Endodermal cell (in vitro differentiated cells): ENCODE results near the gene RTP3. TPM values are rescaled to one million over a fixed set of nuclear protein-coding genes. Genes with fewer than 3 reads are reported as not detected.

Experiments
- DNase-seq: peaks from one replicate; pipeline ENCODE4 v3.0.0-alpha.2; 2017
- H3K27ac ChIP-seq: 2 replicates; pipeline ENCODE4 v1.5.1; 2013; ENCODE audit warnings: mild to moderate bottlenecking, low read depth, low read length, moderate library complexity
- H3K27me3 ChIP-seq: 2 replicates; pipeline ENCODE4 v1.6.1; 2013; ENCODE audit warnings: mild to moderate bottlenecking, low read length, moderate library complexity; ENCODE audit not compliant: insufficient read depth, control insufficient read depth, poor library complexity, severe bottlenecking
- H3K36me3 ChIP-seq: 2 replicates; pipeline ENCODE4 v1.7.0; 2013; ENCODE audit warnings: mild to moderate bottlenecking, low read length, moderate library complexity; ENCODE audit not compliant: control insufficient read depth, insufficient read depth
- H3K4me1 ChIP-seq: one replicate; pipeline ENCODE4 v1.7.0; 2013; ENCODE audit warnings: low read length; ENCODE audit not compliant: control insufficient read depth, insufficient read depth
- H3K4me3 ChIP-seq: 2 replicates; pipeline ENCODE4 v1.5.1; 2013; ENCODE audit warnings: mild to moderate bottlenecking, low read length, moderate library complexity
- H3K9ac ChIP-seq: 2 replicates; pipeline ENCODE4 v1.6.1; 2013; ENCODE audit warnings: mild to moderate bottlenecking, low read length, moderate library complexity; ENCODE audit not compliant: poor library complexity, severe bottlenecking; ENCODE audit errors: extremely low read depth
- H3K9me3 ChIP-seq: 2 replicates; pipeline ENCODE4 v1.6.1; 2013; ENCODE audit warnings: mild to moderate bottlenecking, low read length, moderate library complexity; ENCODE audit not compliant: control insufficient read depth
- H3K27ac Mint-ChIP-seq: 2 replicates; pipeline ENCODE4 v1.8.0; 2020; ENCODE audit warnings: mixed read lengths
- H3K27me3 Mint-ChIP-seq: 2 replicates; pipeline ENCODE4 v1.8.0; 2021; ENCODE audit warnings: mild to moderate bottlenecking, mixed read lengths; ENCODE audit not compliant: insufficient read depth
- H3K36me3 Mint-ChIP-seq: 2 replicates; pipeline ENCODE4 v1.8.0; 2020; ENCODE audit warnings: low read depth, mixed read lengths
- H3K4me1 Mint-ChIP-seq: 2 replicates; pipeline ENCODE4 v1.8.0; 2020; ENCODE audit warnings: mixed read lengths
- H3K4me3 Mint-ChIP-seq: 2 replicates; pipeline ENCODE4 v1.8.0; 2020; ENCODE audit warnings: mild to moderate bottlenecking, moderate library complexity, mixed read lengths
- H3K9me3 Mint-ChIP-seq: 2 replicates; pipeline ENCODE4 v1.8.0; 2020; ENCODE audit warnings: mild to moderate bottlenecking, mixed read lengths
- CTCF ChIP-seq: fragments of 200-600 bp; sonication (generic); conservative IDR thresholded peaks from 2 replicates; pipeline ENCODE4 v1.5.0; 2021; ENCODE audit warnings: antibody characterized with exemption, mild to moderate bottlenecking
- WGBS, 2 experiments: methylation state at CpG; one replicate each; pipeline versions ENCODE4 v1.1.5 to v1.1.7; 2013; ENCODE audit warnings: missing lambda C conversion rate in 2 of 2, mixed read lengths in 1 of 2; ENCODE audit not compliant: insufficient coverage in 1 of 2, insufficient read length in 1 of 2; 5-methylcytosine and 5-hydroxymethylcytosine counted together
- total RNA-seq, 2 donors: library from RNA; stranded (reverse); fragmentation: NEBNext Ultra II Directional in 1 of 2; extraction: Animal tissue kit (Norgen Biotek cat#: 25700) in 1 of 2; gene quantifications; 2 replicates in 1 of 2; 3 replicates in 1 of 2; pipeline ENCODE4 v1.2.1, GENCODE V29; 2021

The RTP3 gene
- total RNA-seq, 2 donors from 2014 or later, result not detected

DNA sequence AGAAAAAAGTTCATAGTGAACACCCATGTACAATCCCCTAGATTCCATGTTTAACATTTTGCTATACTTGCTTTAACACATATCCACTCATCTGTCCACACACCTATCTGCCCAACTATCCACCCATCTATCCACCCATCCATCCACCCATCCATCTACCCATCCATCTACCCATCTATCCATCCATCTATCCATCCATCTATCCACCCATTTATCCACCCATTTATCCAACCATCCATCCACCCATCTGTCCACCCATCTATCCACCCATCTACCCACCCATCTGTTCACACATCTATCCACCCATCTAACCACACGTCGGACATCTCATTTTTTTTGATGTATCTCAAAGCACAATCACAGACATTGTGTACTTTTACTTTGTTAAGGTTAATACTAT is 25.8 kb downstream of the RTP3 start:
- 100% methylated on average over 2 of the region's 2 CpGs for WGBS, 2 experiments
- Mint-ChIP-seq H3K27me3 (no peaks in the 10 kb centered on the region), H3K4me3 (no peak overlapping the region), H3K27ac (no peak overlapping the region), H3K9me3 (no peaks in the 10 kb centered on the region), H3K4me1 (no peaks in the 10 kb centered on the region), H3K36me3 (peaks cover 52% of the 10 kb centered on the region)
- Histone ChIP-seq H3K36me3 (peaks cover 32% of the 10 kb centered on the region), H3K9ac (no peak overlapping the region), H3K27ac (no peak overlapping the region), H3K27me3 (no peaks in the 10 kb centered on the region), H3K4me3 (no peak overlapping the region), H3K4me1 (no peaks in the 10 kb centered on the region), H3K9me3 (no peaks in the 10 kb centered on the region)
- no peak for DNase-seq
- no peak for TF ChIP-seq CTCF

DNA sequence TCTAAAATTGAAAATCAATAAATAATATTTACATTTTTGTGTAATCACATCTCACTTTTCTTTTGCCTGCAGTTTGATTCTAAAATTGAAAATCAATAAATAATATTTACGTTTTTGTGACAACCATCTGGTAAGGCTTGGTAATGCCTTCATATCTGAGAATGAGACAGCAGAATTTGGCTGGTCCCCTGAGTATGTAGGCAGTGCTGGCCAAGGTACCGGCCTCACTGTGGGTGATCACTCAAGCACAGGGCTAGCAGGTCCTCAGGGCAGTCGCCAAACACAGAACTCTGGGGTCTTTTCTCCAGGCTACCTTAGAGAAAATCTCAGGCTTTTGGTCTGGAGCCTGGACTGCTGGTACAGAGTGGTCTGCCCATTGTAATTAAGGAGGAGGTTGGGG is 26.2 kb downstream of the RTP3 start:
- TF ChIP-seq CTCF, result no peak
- H3K9me3 Mint-ChIP-seq, result no peaks in the 10 kb centered on the region
- H3K36me3 Mint-ChIP-seq, result peaks cover 48% of the 10 kb centered on the region
- no peak overlapping the region for H3K27ac Mint-ChIP-seq
- Histone ChIP-seq H3K27me3 (no peaks in the 10 kb centered on the region), H3K4me3 (no peak overlapping the region), H3K27ac (no peak overlapping the region), H3K36me3 (peaks cover 27% of the 10 kb centered on the region), H3K9me3 (no peaks in the 10 kb centered on the region), H3K4me1 (no peaks in the 10 kb centered on the region), H3K9ac (no peak overlapping the region)
- WGBS, 2 experiments, result 90 to 100% methylated on average over 1 to 3 of the region's 3 CpGs
- H3K4me1 Mint-ChIP-seq, result no peaks in the 10 kb centered on the region
- DNase-seq, result no peak
- H3K27me3 Mint-ChIP-seq, result no peaks in the 10 kb centered on the region
- no peak overlapping the region for H3K4me3 Mint-ChIP-seq

GRCh38 chr3:46524832-46525231 is 27.1 kb downstream of the RTP3 start:
- peaks cover 40% of the 10 kb centered on the region for H3K36me3 Mint-ChIP-seq
- no peaks in the 10 kb centered on the region for H3K27me3 Mint-ChIP-seq
- no peaks in the 10 kb centered on the region for H3K27me3 ChIP-seq
- 81 to 87% methylated on average over 2 to 3 of the region's 3 CpGs for WGBS, 2 experiments
- H3K4me3 ChIP-seq, result no peak overlapping the region
- H3K36me3 ChIP-seq, result peaks cover 24% of the 10 kb centered on the region
- TF ChIP-seq CTCF, result no peak
- DNase-seq, result no peak
- no peak overlapping the region for H3K27ac Mint-ChIP-seq
- no peak overlapping the region for H3K27ac ChIP-seq
- no peak overlapping the region for H3K4me3 Mint-ChIP-seq
- H3K9me3 ChIP-seq, result no peaks in the 10 kb centered on the region
- H3K9me3 Mint-ChIP-seq, result no peaks in the 10 kb centered on the region
- H3K9ac ChIP-seq, result no peak overlapping the region
- no peaks in the 10 kb centered on the region for H3K4me1 ChIP-seq
- no peaks in the 10 kb centered on the region for H3K4me1 Mint-ChIP-seq
